GM21423 (cell line): ENCODE data around the gene CNNM1.

Source experiments
- ATAC-seq: cut with Tn5 transposase; IDR thresholded peaks from one replicate; pipeline ENCODE4 v1.9.1; 2021; ENCODE audit warnings: mild to moderate bottlenecking, moderate library complexity; ENCODE audit not compliant: unreplicated experiment

CNNM1 gene

GRCh38 chr10:99331207-99331803 lies 2.1 kb downstream of the CNNM1 start:
- ATAC-seq: no peak

- ATAC-seq: no peak
These were observed 8.2 kb downstream of the CNNM1 start for GRCh38 chr10:99337311-99337811.

GRCh38 chr10:99337901-99338300 lies 8.7 kb downstream of the CNNM1 start:
- no peak for ATAC-seq

GRCh38 chr10:99339077-99339476 lies 9.9 kb downstream of the CNNM1 start:
- ATAC-seq: no peak

GRCh38 chr10:99339563-99340047 lies 10.4 kb downstream of the CNNM1 start:
- no peak for ATAC-seq

GRCh38 chr10:99340650-99341049 lies 11.5 kb downstream of the CNNM1 start:
- no peak for ATAC-seq

- no peak for ATAC-seq
These were observed 12.1 kb downstream of the CNNM1 start for GRCh38 chr10:99341248-99341647.

GRCh38 chr10:99341860-99342490 lies 12.8 kb downstream of the CNNM1 start:
- ATAC-seq: no peak

GRCh38 chr10:99343262-99343661 lies 14.1 kb downstream of the CNNM1 start:
- no peak for ATAC-seq

GRCh38 chr10:99344715-99345114 lies 15.6 kb downstream of the CNNM1 start:
- no peak for ATAC-seq

- ATAC-seq: no peak
These were observed 16.2 kb downstream of the CNNM1 start for GRCh38 chr10:99345350-99345749.

GRCh38 chr10:99346247-99346646 lies 17.1 kb downstream of the CNNM1 start:
- ATAC-seq: no peak

- no peak for ATAC-seq
These were observed 18.5 kb downstream of the CNNM1 start for GRCh38 chr10:99347672-99348071.

GRCh38 chr10:99353182-99353581 lies 24.0 kb downstream of the CNNM1 start:
- no peak for ATAC-seq

GRCh38 chr10:99357691-99358090 lies 28.5 kb downstream of the CNNM1 start:
- ATAC-seq: no peak

- ATAC-seq: no peak
These were observed 28.9 kb downstream of the CNNM1 start for GRCh38 chr10:99358101-99358500.

- ATAC-seq: no peak
These were observed 31.8 kb downstream of the CNNM1 start for GRCh38 chr10:99360934-99361333.

- no peak for ATAC-seq
These were observed 35.0 kb downstream of the CNNM1 start for GRCh38 chr10:99364125-99364524.

GRCh38 chr10:99365311-99365710 lies 36.2 kb downstream of the CNNM1 start:
- ATAC-seq: no peak

- no peak for ATAC-seq
These were observed 36.6 kb downstream of the CNNM1 start for GRCh38 chr10:99365736-99366135.

- no peak for ATAC-seq
These were observed 37.5 kb downstream of the CNNM1 start for GRCh38 chr10:99366666-99367065.

- no peak for ATAC-seq
These were observed 39.5 kb downstream of the CNNM1 start for GRCh38 chr10:99368646-99369045.

- ATAC-seq: no peak
These were observed 40.0 kb downstream of the CNNM1 start for GRCh38 chr10:99369126-99369525.
